ENCODE measurements around the gene SPINT2.

DNA sequence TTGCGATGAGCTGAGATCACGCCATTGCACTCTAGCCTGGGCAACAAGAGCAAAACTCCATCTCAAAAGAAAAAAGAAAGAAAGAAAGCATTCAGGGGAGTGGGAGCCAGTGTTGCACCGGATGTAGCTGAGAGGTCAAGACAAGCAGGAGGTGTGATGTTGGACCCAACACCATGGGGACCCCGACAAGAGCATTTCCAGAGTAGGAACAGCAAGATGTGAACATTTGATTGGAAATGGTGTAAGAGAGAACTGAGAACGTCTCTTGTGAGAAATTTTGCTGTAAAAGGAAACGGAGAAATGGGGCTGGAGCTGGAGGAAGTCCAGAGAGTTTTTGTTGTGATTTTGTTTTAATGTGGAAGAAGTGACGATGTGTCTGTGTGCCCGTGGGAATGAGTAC is 24.6 kb upstream of the SPINT2 start:
- no peak for TF ChIP-seq POLR2A (IDR thresholded peaks at IDR 0.05; ENCODE audit: low read length)
- no peak for TF ChIP-seq GATA1 (IDR thresholded peaks at IDR 0.05; ENCODE audit: low read depth, low read length)

All from erythroblast (primary cell).